ENCODE data around the gene VIPAS39. TPM values are rescaled to one million over a fixed set of nuclear protein-coding genes. Genes with fewer than 3 reads are reported as not detected.

Gene VIPAS39
- total and polyA plus RNA-seq, 2 of the 4 experiments (the other 2 are of a cell fraction) = 19.0 to 43.0 TPM

GRCh38 chr14:77485901-77486678 is 28.7 kb upstream of the VIPAS39 start:
- BruUV-seq (replicated peaks) = no TSS peak
- H4K20me1 ChIP-seq (ENCODE audit: insufficient read depth, low read length) = no peaks in the 10 kb centered on the region
- TF ChIP-seq MAZ (IDR thresholded peaks at IDR 0.05; ENCODE audit: borderline replicate concordance, low read depth, low read length) (no peak), CHD1 (IDR thresholded peaks at IDR 0.05; ENCODE audit: low read depth, low read length) (no peak), RAD21 (IDR thresholded peaks at IDR 0.05; ENCODE audit: low read length) (no peak), FOS (IDR thresholded peaks at IDR 0.05; ENCODE audit: low read depth, low read length) (peak; percentile 53), USF2 (IDR thresholded peaks at IDR 0.05; ENCODE audit: low read depth, low read length) (no peak), RFX5 (IDR thresholded peaks at IDR 0.05; ENCODE audit: low read depth, low read length) (no peak)
- H3K4ac ChIP-seq (ENCODE audit: low read depth, low read length) = no peak overlapping the region
- H3K27me3 ChIP-seq (ENCODE audit: control insufficient read depth, insufficient read depth, low read length) = peaks cover 2% of the 10 kb centered on the region; the same call in 1 of the 2 replicates
- H3K79me1 ChIP-seq (ENCODE audit: low read depth in 1 of 2, low read length in 2 of 2) = no peaks in the 10 kb centered on the region
- no peak overlapping the region for H2BK5ac ChIP-seq (ENCODE audit: low read depth, low read length, poor library complexity, severe bottlenecking)
- ChIA-PET POLR2A (ENCODE audit: unreplicated experiment) (no interaction called here), CTCF (no interaction called here)
- no peak overlapping the region for H3K9ac ChIP-seq (ENCODE audit: low read depth, low read length)
- dilution Hi-C loops (cut with HindIII; ENCODE audit: low sequenced_read_pairs, unreplicated experiment) (no loop called here), in situ Hi-C loops (cut with MboI; ENCODE audit: low sequenced_read_pairs) (no loop called here), intact Hi-C loops (cut with micrococcal nuclease) (no loop called here)
- H2AK5ac ChIP-seq (ENCODE audit: low read depth, low read length) = no peak overlapping the region; the same call in 1 of the 2 replicates
- no peak overlapping the region for H2BK20ac ChIP-seq (ENCODE audit: low read depth, low read length)
- H3K4me3 ChIP-seq (ENCODE audit: insufficient read depth, low read depth, low read length) = no peak overlapping the region
- no peak overlapping the region for H4K8ac ChIP-seq (ENCODE audit: low read depth in 2 of 2, low read length in 2 of 2)
- no peak overlapping the region for H3K27ac ChIP-seq (ENCODE audit: insufficient read depth, low read length)
- no peak overlapping the region for H3K4me2 ChIP-seq (ENCODE audit: low read depth, low read length)
- H3K14ac ChIP-seq (replicated peaks; ENCODE audit: low read depth, low read length) = no peak overlapping the region
- no peak overlapping the region for H4K91ac ChIP-seq (ENCODE audit: insufficient read depth, low read depth, low read length)
- H3K56ac ChIP-seq (ENCODE audit: extremely low read depth, insufficient read depth, low read length) = no peak overlapping the region
- H3K4me1 ChIP-seq (ENCODE audit: control insufficient read depth, insufficient read depth, low read length) = no peaks in the 10 kb centered on the region
- DNase-seq = peak; percentile 88
- peak overlapping the region; percentile 31 for H2AK9ac ChIP-seq (replicated peaks; ENCODE audit: low read depth, low read length, poor library complexity)
- peak overlapping the region; percentile 83 for H2AFZ ChIP-seq (replicated peaks; ENCODE audit: low read length, poor library complexity)
- no peak overlapping the region for H2BK15ac ChIP-seq (ENCODE audit: low read depth, low read length)
- H2BK120ac ChIP-seq (ENCODE audit: low read depth, low read length) = no peak overlapping the region
- no peaks in the 10 kb centered on the region for H3K9me3 ChIP-seq (ENCODE audit: control insufficient read depth, insufficient read depth, low read length)
- H3K23ac ChIP-seq (ENCODE audit: low read depth, low read length) = no peak overlapping the region; the same call in 1 of the 2 replicates
- no peak overlapping the region for H3K18ac ChIP-seq (ENCODE audit: low read depth, low read length)
- WGBS, 2 experiments (ENCODE audit: extremely low coverage in 2 of 2, insufficient read length in 1 of 2) = 80% methylated on average over 1 of the region's 7 CpGs; no CpG with 5 or more reads in 1 of the 2 experiments
- peak; percentile 92 for ATAC-seq (ENCODE audit: low read depth)
- peaks cover 3% of the 10 kb centered on the region; the same call in 1 of the 2 replicates for H3K9me1 ChIP-seq (ENCODE audit: insufficient read depth, low read length)
- H3K36me3 ChIP-seq (ENCODE audit: control insufficient read depth, insufficient read depth, low read length) = no peaks in the 10 kb centered on the region
- no peak overlapping the region for H4K5ac ChIP-seq (ENCODE audit: low read depth, low read length)
